ENCODE results near the gene SLC4A4. TPM values are rescaled to one million over a fixed set of nuclear protein-coding genes. Genes with fewer than 3 reads are reported as not detected.

The SLC4A4 gene
- total and polyA plus RNA-seq, 2 of the 8 experiments (the other 6 are each of a cell fraction or from before 2014, with no cell fraction given), result 0.67 to 2.8 TPM

- Histone ChIP-seq H3K56ac (replicated peaks; ENCODE audit: insufficient read length, low read depth, low read length) (no peak overlapping the region), H4K91ac (replicated peaks; ENCODE audit: insufficient read length, low read length) (no peak overlapping the region), H2BK15ac (ENCODE audit: low read length) (no peak overlapping the region), H3K14ac (ENCODE audit: insufficient read length) (no peak overlapping the region), H3K4me3 (ENCODE audit: extremely low read depth in 1 of 4, insufficient read depth in 2 of 4, low read depth in 3 of 4, low read length in 4 of 4) (no peak overlapping the region), H4K5ac (ENCODE audit: insufficient read length, low read depth, low read length) (no peak overlapping the region), H3K27me3 (replicated peaks in 1 of 4; ENCODE audit: control insufficient read depth in 3 of 4, extremely low read depth in 1 of 4, insufficient read depth in 3 of 4, low read length in 3 of 4) (no peaks in the 10 kb centered on the region), H3K23ac (ENCODE audit: insufficient read length) (no peak overlapping the region), H2BK20ac (ENCODE audit: low read length) (no peak overlapping the region), H3K9me3 (ENCODE audit: insufficient read depth in 2 of 2, low read depth in 1 of 2, low read length in 1 of 2) (peaks cover 3 to 4% of the 10 kb centered on the region in 2 experiments; a peak in 1 of 4 replicates), H2BK120ac (replicated peaks; ENCODE audit: low read depth, low read length) (no peak overlapping the region), H3K4me2 (ENCODE audit: insufficient read depth in 1 of 2, low read depth in 2 of 2, low read length in 2 of 2) (no peak overlapping the region), H3K79me1 (ENCODE audit: low read depth, low read length) (no peaks in the 10 kb centered on the region), H4K20me1 (replicated peaks in 1 of 2; ENCODE audit: control insufficient read depth in 1 of 2, insufficient read depth in 2 of 2, low read length in 2 of 2) (no peaks in the 10 kb centered on the region), H3K23me2 (ENCODE audit: low read depth, low read length) (no peaks in the 10 kb centered on the region), H3K27ac (ENCODE audit: low read depth, low read length) (no peak overlapping the region), H3K79me2 (ENCODE audit: control insufficient read depth in 1 of 2, insufficient read depth in 2 of 2, low read length in 2 of 2) (no peaks in the 10 kb centered on the region), H3K36me3 (ENCODE audit: control insufficient read depth in 2 of 4, insufficient read depth in 4 of 4, low read length in 3 of 4) (no peaks in the 10 kb centered on the region), H3K9ac (replicated peaks in 1 of 4; ENCODE audit: extremely low read depth in 1 of 4, low read depth in 3 of 4, low read length in 3 of 4) (no peak overlapping the region), H2BK5ac (ENCODE audit: low read depth, low read length) (no peak overlapping the region), H4K8ac (ENCODE audit: extremely low read depth, insufficient read depth, low read length) (no peak overlapping the region), H3K18ac (ENCODE audit: extremely low read depth, low read length) (no peak overlapping the region), H3K4me1 (replicated peaks in 1 of 4; ENCODE audit: control insufficient read depth in 3 of 4, insufficient read depth in 4 of 4, low read length in 3 of 4) (no peaks in the 10 kb centered on the region), H2AFZ (ENCODE audit: low read length) (no peak overlapping the region), H2AK5ac (ENCODE audit: low read depth, low read length) (no peak overlapping the region), H3K4ac (replicated peaks; ENCODE audit: insufficient read length, low read depth, low read length) (no peak overlapping the region), H2BK12ac (ENCODE audit: low read depth, low read length) (no peak overlapping the region)
- WGBS, 2 experiments (ENCODE audit: extremely low coverage in 1 of 2, insufficient coverage in 1 of 2, insufficient read length in 1 of 2, insufficient replicate concordance in 2 of 2, low coverage in 1 of 2, low lambda C conversion rate in 2 of 2, missing lambda C conversion rate in 1 of 2), result 93% methylated on average over 1 of the region's 1 CpG; no CpG with 5 or more reads in 1 of the 2 experiments
- FAIRE-seq (no peak), DNase-seq (ENCODE audit: low read depth in 1 of 2, low spot score in 2 of 2) (no peak)
- POLR2A ChIA-PET (ENCODE audit: partially characterized antibody), result no interaction called here
- CTCF ChIA-PET (ENCODE audit: partially characterized antibody), result interaction anchor here (1.0 to 1.1 kb wide), 2 partner anchors 249 to 250 kb away, joined by 3 read pairs; no protein-coding TSS in a partner anchor
- no peak for TF ChIP-seq YY1 (IDR thresholded peaks at IDR 0.05; ENCODE audit: low read depth, low read length)
- TF ChIP-seq RFX5 (IDR thresholded peaks at IDR 0.05; ENCODE audit: borderline replicate concordance, low read depth, low read length), result no peak
- TF ChIP-seq BACH1 (IDR thresholded peaks at IDR 0.05; ENCODE audit: low read length), result no peak
- no peak for TF ChIP-seq SRF (IDR thresholded peaks at IDR 0.05; ENCODE audit: low read depth, low read length)
- TF ChIP-seq KDM5A (IDR thresholded peaks at IDR 0.05; ENCODE audit: low read length), result no peak
- no peak for TF ChIP-seq PHF8 (conservative IDR thresholded peaks at IDR 0.05; ENCODE audit: low read depth, low read length)
- TF ChIP-seq TCF12 (IDR thresholded peaks at IDR 0.05; ENCODE audit: low read depth, low read length), result no peak
- no peak for TF ChIP-seq SP1 (IDR thresholded peaks at IDR 0.05; ENCODE audit: low read depth, low read length)
- TF ChIP-seq CBX8 (IDR thresholded peaks at IDR 0.05; ENCODE audit: borderline replicate concordance, low read depth, low read length), result no peak
- TF ChIP-seq RNF2 (IDR thresholded peaks at IDR 0.05; ENCODE audit: borderline replicate concordance, low read depth, low read length, missing control alignments, poor library complexity, severe bottlenecking), result no peak
- no peak for TF ChIP-seq SP4 (IDR thresholded peaks at IDR 0.05; ENCODE audit: low read length)
- no peak for TF ChIP-seq SIX5 (IDR thresholded peaks at IDR 0.05; ENCODE audit: low read depth, low read length)
- TF ChIP-seq SAP30 (IDR thresholded peaks at IDR 0.05; ENCODE audit: insufficient read depth, insufficient replicate concordance, low read length), result no peak
- no peak for TF ChIP-seq HDAC6 (IDR thresholded peaks at IDR 0.05; ENCODE audit: low read depth, low read length)
- TF ChIP-seq JUN (IDR thresholded peaks at IDR 0.05; ENCODE audit: low read depth, low read length), result no peak
- no peak for TF ChIP-seq MAFK (IDR thresholded peaks at IDR 0.05; ENCODE audit: low read depth, low read length)
Measured at GRCh38 chr4:71520308-71520707, 181.5 kb downstream of the SLC4A4 start.

All from H1 (cell line).